ENCODE results near the gene CLCA1.

DNA sequence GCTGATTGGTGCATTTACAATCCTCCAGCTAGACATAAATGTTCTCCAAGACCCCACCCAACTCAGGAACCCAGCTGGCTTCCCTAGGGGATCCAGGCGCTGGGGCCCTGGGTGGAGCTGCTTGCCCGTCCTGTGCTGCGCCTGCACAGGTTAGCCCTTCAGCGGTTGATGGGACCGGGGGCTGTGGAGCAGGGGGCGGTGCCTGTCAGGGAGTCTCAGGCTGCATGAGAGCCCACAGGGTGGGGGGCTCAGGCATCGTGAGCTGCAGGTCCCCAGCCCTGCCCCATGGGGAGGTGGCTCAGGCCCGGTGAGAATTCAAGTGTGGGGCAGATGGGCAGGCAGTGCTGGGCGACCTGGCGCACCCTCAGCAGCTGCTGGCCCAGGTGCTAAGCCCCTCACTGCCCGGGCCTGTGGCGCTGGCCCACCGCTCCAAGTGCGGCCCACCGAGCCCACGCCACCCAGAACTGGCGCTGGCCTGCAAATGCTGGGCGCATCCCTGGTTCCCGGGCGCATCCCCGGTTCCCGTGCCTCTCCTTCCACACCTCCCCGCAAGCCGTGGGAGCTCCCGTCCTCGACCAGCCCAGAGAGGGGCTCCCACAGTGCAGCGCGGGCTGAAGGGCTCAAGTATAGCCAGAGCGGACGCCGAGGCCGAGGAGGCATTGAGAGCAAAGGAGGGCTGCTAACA is 55.1 kb downstream of the CLCA1 start:
- TF ChIP-seq, protein P1, sequence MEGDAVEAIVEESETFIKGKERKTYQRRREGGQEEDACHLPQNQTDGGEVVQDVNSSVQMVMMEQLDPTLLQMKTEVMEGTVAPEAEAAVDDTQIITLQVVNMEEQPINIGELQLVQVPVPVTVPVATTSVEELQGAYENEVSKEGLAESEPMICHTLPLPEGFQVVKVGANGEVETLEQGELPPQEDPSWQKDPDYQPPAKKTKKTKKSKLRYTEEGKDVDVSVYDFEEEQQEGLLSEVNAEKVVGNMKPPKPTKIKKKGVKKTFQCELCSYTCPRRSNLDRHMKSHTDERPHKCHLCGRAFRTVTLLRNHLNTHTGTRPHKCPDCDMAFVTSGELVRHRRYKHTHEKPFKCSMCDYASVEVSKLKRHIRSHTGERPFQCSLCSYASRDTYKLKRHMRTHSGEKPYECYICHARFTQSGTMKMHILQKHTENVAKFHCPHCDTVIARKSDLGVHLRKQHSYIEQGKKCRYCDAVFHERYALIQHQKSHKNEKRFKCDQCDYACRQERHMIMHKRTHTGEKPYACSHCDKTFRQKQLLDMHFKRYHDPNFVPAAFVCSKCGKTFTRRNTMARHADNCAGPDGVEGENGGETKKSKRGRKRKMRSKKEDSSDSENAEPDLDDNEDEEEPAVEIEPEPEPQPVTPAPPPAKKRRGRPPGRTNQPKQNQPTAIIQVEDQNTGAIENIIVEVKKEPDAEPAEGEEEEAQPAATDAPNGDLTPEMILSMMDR (IDR thresholded peaks at IDR 0.05 in 8 of 11, conservative IDR thresholded peaks at IDR 0.05 in 3 of 11) = no peak
- TF ChIP-seq POLR2A (IDR thresholded peaks at IDR 0.05) (no peak), POLR2AphosphoS5 (IDR thresholded peaks at IDR 0.05) (no peak)

Data from spleen (tissue), 7 donors.